Measurements from ENCODE around the gene MPZ. TPM values are rescaled to one million over a fixed set of nuclear protein-coding genes. Genes with fewer than 3 reads are reported as not detected.

MPZ gene
- 0.88 and 0.89 TPM in 2 replicates for total RNA-seq

DNA sequence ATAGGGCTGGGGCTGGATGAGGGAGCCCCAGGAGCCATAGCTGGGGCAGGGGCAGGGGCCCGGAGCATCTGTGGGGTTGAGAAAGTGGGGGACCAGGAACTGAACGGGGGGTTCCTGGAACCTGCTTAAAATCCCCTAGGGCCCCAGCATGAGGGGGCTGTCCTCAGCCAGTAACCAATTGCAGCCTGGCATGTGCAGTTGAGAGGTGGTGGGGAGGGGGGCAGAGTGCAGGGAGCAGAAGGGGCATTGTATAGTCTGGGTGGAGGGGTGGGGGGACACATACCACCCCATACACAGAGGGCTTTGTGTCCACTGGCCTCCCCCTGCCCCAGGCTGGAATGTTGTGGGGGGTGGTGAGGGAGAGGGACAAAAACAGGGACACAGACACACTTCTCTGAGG is at the start of gene MPZ:
TSS of gene MPZ (minus strand) at position 101 of the 400 bp plus-strand sequence. CDS start at position 38, 63 bp downstream.

DNA sequence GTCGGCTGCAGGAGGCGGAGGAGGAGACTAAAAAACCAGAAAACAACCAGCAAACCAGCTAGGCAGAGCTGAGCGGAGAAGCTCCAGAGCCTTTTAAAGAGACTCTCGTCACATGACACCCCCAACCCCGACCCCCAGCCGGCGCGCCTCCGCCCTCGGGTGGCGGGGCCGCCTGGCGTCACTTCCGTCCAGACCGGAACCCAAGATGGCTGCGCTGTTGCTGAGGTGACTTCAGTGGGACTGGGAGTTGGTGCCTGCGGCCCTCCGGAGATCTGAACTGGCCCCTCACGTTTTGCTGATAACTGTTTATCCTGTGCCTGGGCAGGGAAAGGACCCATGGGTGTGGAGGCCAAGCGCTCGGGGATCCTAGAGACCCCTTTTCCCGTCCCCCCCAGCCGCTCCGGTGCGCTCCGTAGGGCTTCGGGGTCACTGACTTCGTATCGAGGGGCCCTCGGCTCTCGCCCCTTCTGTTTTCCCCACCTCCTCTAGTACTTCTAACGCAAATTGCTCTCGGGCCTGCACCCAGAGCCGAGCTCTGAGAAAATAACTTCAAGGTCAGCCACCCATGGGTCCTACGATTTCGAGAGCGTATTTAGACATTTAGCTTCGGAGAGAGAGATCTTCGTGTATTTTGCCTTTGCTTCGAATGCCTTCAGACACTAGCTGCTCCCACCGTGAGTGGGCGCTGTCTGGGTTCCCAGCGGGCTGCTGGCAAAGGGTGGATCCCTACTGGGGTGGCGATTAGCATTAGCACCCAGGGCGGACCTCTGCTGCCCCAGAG is 4.6 kb upstream of the MPZ start, which contains the start of gene SDHC:
TSS of gene SDHC (plus strand) at position 181 of the 781 bp plus-strand sequence. CDS start at position 206, 25 bp downstream.

DNA sequence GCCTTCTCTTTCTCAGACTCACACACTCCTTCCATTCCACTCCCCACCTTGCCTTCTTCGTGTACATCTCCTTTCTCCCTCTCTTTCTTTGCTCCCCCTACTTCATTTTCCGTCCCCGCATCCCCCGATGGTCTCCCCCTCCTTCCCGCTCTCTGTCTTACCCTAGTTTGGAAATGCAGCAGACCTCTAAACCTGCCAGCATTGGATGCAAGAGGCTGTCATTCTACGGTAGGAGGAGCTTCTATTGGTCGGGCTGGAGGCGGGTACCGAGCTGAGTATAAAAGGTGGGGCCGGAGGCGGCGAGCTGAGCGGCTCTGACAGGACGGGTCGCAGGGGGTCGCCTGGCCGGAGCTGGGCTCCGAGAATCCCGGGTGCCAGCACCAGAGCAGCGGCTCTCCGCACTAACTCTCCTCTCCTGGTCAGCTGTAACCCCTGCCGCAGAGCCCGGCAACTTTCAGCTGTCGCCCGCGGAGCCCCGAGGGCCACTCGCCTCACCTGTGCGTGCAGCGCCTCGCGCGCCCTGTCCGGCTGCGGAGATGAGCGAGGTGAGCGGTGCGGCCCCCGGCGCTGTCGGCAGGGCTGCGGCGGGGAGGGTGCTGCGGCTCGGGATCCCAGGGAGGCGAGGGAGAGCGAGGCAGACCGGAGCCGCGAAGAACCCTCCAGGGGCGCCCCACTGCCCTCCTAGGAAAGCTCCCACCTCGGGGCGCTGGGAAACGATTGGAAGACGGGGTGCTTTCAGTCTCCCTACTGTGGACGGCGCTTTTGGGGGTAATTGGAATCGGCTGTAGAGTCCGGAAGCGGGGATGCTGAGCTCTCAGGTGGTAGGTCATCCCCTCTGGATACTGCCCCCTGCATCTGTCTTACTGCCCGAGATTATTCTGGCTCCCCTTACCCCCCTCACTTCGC is 51.1 kb downstream of the MPZ start, which contains the start of gene PCP4L1:
TSS of gene PCP4L1 (plus strand) at position 307 of the 906 bp plus-strand sequence. CDS start at position 537, 230 bp downstream.

Other genes starting within 250 kb of the MPZ start
- 0.05 TPM in 1 of 2 replicates, not detected in the other for gene ARHGAP30, start 240.1 kb downstream of the MPZ start, total RNA-seq
- gene NECTIN4, start 220.4 kb downstream of the MPZ start, total RNA-seq, result 0.30 and 1.8 TPM in 2 replicates
- gene KLHDC9, start 211.6 kb downstream of the MPZ start, total RNA-seq, result 1.2 and 1.5 TPM in 2 replicates
- 45.1 and 49.0 TPM in 2 replicates for gene PFDN2, start 191.9 kb downstream of the MPZ start, total RNA-seq
- gene NIT1, start 191.9 kb downstream of the MPZ start, total RNA-seq, result 19.1 and 21.1 TPM in 2 replicates
- gene DEDD, start 177.3 kb downstream of the MPZ start, total RNA-seq, result 18.1 and 29.1 TPM in 2 replicates
- gene UFC1, start 156.0 kb downstream of the MPZ start, total RNA-seq, result 81.8 and 134 TPM in 2 replicates
- gene USP21, start 150.5 kb downstream of the MPZ start, total RNA-seq, result 7.7 and 11.0 TPM in 2 replicates
- 9.2 and 9.7 TPM in 2 replicates for gene PPOX, start 143.5 kb downstream of the MPZ start, total RNA-seq
- gene B4GALT3, start 132.5 kb downstream of the MPZ start, total RNA-seq, result 36.8 and 40.1 TPM in 2 replicates
- gene ADAMTS4, start 110.9 kb downstream of the MPZ start, total RNA-seq, result 14.3 and 20.3 TPM in 2 replicates
- 145 and 146 TPM in 2 replicates for gene NDUFS2, start 107.6 kb downstream of the MPZ start, total RNA-seq
- gene FCER1G, start 94.7 kb downstream of the MPZ start, total RNA-seq, result 0.59 TPM in 1 of 2 replicates, not detected in the other
- gene APOA2, start 86.3 kb downstream of the MPZ start, total RNA-seq, result not detected in 2 replicates
- gene TOMM40L, start 83.9 kb downstream of the MPZ start, total RNA-seq, result 8.0 and 9.0 TPM in 2 replicates
- not detected in 2 replicates for gene NR1I3, start 71.8 kb downstream of the MPZ start, total RNA-seq
- not detected in 2 replicates for gene PCP4L1, start 51.2 kb downstream of the MPZ start, total RNA-seq
- gene SDHC, start 4.4 kb upstream of the MPZ start, total RNA-seq, result 32.7 and 38.2 TPM in 2 replicates
- not detected in 2 replicates for gene CFAP126, start 57.9 kb upstream of the MPZ start, total RNA-seq
- 0.14 TPM in 1 of 2 replicates, not detected in the other for gene FCGR2A, start 195.5 kb upstream of the MPZ start, total RNA-seq
- 0.30 and 1.1 TPM in 2 replicates for gene HSPA6, start 214.6 kb upstream of the MPZ start, total RNA-seq
- not detected in 2 replicates for gene FCGR3A, start 239.8 kb upstream of the MPZ start, total RNA-seq

All from smooth muscle cell of the umbilical artery (primary cell).